GM18868 (cell line): Measurements from ENCODE around the gene GPAM.
"Not testable (repeated sequence)": the region's sequence is repeated elsewhere in the genome, so short reads cannot be mapped to it uniquely, and the experiment has no call there.

Source experiments
- ATAC-seq: cut with Tn5 transposase; IDR thresholded peaks from one replicate; pipeline ENCODE4 v1.9.1; 2021; ENCODE audit warnings: mild to moderate bottlenecking, moderate library complexity; ENCODE audit not compliant: unreplicated experiment

The GPAM gene

GRCh38 chr10:112216966-112217365 is 33.4 kb upstream of the GPAM start:
- ATAC-seq: no peak

GRCh38 chr10:112216151-112216550 is 32.6 kb upstream of the GPAM start:
- ATAC-seq: no peak

- no peak for ATAC-seq
These were observed 31.8 kb upstream of the GPAM start for GRCh38 chr10:112215342-112215774.

- no peak for ATAC-seq
These were observed 30.8 kb upstream of the GPAM start for GRCh38 chr10:112214298-112214926.

GRCh38 chr10:112213836-112214235 is 30.3 kb upstream of the GPAM start:
- no peak for ATAC-seq

- peak; percentile 66 for ATAC-seq
These were observed 29.7 kb upstream of the GPAM start for GRCh38 chr10:112213098-112213823.

- no peak for ATAC-seq
These were observed 27.1 kb upstream of the GPAM start for GRCh38 chr10:112210666-112211065.

- ATAC-seq: no peak
These were observed 26.1 kb upstream of the GPAM start for GRCh38 chr10:112209684-112210131.

- ATAC-seq: no peak
These were observed 25.4 kb upstream of the GPAM start for GRCh38 chr10:112208997-112209396.

- ATAC-seq: no peak
These were observed 24.7 kb upstream of the GPAM start for GRCh38 chr10:112208292-112208691.

GRCh38 chr10:112203328-112204076 is 19.9 kb upstream of the GPAM start:
- peak; percentile 75 for ATAC-seq

- peak; percentile 83 for ATAC-seq
These were observed 19.1 kb upstream of the GPAM start for GRCh38 chr10:112202561-112203241.

GRCh38 chr10:112202076-112202475 is 18.5 kb upstream of the GPAM start:
- ATAC-seq: no peak

GRCh38 chr10:112201334-112201733 is 17.8 kb upstream of the GPAM start:
- no peak for ATAC-seq

GRCh38 chr10:112200259-112200658 is 16.7 kb upstream of the GPAM start:
- ATAC-seq: not testable (repeated sequence)

GRCh38 chr10:112197662-112198061 is 14.1 kb upstream of the GPAM start:
- ATAC-seq: not testable (repeated sequence)

GRCh38 chr10:112195224-112195623 is 11.7 kb upstream of the GPAM start:
- ATAC-seq: no peak

GRCh38 chr10:112191791-112192190 is 8.2 kb upstream of the GPAM start:
- no peak for ATAC-seq

- no peak for ATAC-seq
These were observed 7.6 kb upstream of the GPAM start for GRCh38 chr10:112191041-112191590.

- ATAC-seq: no peak
These were observed 5.9 kb upstream of the GPAM start for GRCh38 chr10:112189465-112189864.

GRCh38 chr10:112187527-112187926 is 4.0 kb upstream of the GPAM start:
- ATAC-seq: no peak
